ENCODE results near the gene AMZ2. TPM values are rescaled to one million over a fixed set of nuclear protein-coding genes. Genes with fewer than 3 reads are reported as not detected.
"Not testable (repeated sequence)": the region's sequence is repeated elsewhere in the genome, so short reads cannot be mapped to it uniquely, and the experiment has no call there.

The AMZ2 gene
- total RNA-seq, 1 experiment from 2014 or later = 88.3 TPM

DNA sequence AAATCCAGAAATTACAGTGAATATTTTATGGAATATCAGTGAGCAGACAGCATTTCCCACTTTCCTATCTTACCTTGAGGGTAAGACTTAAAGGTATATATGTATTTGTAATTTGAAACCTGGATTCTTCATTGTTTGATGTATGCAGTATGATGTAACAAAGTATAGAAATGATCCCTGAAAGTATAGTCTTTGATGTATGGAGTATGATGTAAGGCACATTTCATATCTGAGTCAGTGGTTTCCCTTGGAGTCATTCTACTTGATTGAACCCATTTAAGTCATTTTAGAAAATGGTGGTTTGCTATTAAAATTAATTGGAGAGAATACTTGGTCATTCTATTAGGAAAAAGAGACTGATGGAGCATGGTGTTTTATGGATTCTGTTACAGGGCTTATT is 10.1 kb downstream of the AMZ2 start:
- H3K36me3 ChIP-seq (ENCODE audit: low read depth) = no peaks in the 10 kb centered on the region
- BruUV-seq (replicated peaks) = no TSS peak
- CTCF ChIA-PET = no interaction called here
- no peaks in the 10 kb centered on the region; the same call in 1 of the 2 replicates for H3F3A ChIP-seq (ENCODE audit: insufficient read depth, low read depth)
- intact Hi-C loops (cut with micrococcal nuclease; ENCODE audit: unreplicated experiment) = no loop called here
- H3K4me3 ChIP-seq = no peak overlapping the region
- H3K27me3 ChIP-seq (ENCODE audit: insufficient read depth, low read depth) = no peaks in the 10 kb centered on the region
- H3K4me2 ChIP-seq = no peak overlapping the region
- POLR2A ChIA-PET (ENCODE audit: unreplicated experiment) = no interaction called here
- peak overlapping the region; percentile 47; the same call in 1 of the 2 replicates for H3K27ac ChIP-seq
- H4K20me1 ChIP-seq (ENCODE audit: insufficient read depth) = no peaks in the 10 kb centered on the region
- H3K9me3 ChIP-seq (ENCODE audit: insufficient read depth, low read depth) = no peaks in the 10 kb centered on the region
- H3K4me1 ChIP-seq (replicated peaks; ENCODE audit: insufficient read depth) = peaks cover 6% of the 10 kb centered on the region; the same call in 1 of the 2 replicates
- no peak for DNase-seq
- no peak overlapping the region; the same call in 1 of the 2 replicates for H2AFZ ChIP-seq
- no peaks in the 10 kb centered on the region for H3K9me2 ChIP-seq (ENCODE audit: insufficient read depth)
- TF ChIP-seq, protein P1, sequence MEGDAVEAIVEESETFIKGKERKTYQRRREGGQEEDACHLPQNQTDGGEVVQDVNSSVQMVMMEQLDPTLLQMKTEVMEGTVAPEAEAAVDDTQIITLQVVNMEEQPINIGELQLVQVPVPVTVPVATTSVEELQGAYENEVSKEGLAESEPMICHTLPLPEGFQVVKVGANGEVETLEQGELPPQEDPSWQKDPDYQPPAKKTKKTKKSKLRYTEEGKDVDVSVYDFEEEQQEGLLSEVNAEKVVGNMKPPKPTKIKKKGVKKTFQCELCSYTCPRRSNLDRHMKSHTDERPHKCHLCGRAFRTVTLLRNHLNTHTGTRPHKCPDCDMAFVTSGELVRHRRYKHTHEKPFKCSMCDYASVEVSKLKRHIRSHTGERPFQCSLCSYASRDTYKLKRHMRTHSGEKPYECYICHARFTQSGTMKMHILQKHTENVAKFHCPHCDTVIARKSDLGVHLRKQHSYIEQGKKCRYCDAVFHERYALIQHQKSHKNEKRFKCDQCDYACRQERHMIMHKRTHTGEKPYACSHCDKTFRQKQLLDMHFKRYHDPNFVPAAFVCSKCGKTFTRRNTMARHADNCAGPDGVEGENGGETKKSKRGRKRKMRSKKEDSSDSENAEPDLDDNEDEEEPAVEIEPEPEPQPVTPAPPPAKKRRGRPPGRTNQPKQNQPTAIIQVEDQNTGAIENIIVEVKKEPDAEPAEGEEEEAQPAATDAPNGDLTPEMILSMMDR (conservative IDR thresholded peaks at IDR 0.05) = no peak
- no peak for TF ChIP-seq EZH2 (IDR thresholded peaks at IDR 0.05; ENCODE audit: low read depth)
- no peaks in the 10 kb centered on the region for H3K79me2 ChIP-seq (ENCODE audit: low read depth)

DNA sequence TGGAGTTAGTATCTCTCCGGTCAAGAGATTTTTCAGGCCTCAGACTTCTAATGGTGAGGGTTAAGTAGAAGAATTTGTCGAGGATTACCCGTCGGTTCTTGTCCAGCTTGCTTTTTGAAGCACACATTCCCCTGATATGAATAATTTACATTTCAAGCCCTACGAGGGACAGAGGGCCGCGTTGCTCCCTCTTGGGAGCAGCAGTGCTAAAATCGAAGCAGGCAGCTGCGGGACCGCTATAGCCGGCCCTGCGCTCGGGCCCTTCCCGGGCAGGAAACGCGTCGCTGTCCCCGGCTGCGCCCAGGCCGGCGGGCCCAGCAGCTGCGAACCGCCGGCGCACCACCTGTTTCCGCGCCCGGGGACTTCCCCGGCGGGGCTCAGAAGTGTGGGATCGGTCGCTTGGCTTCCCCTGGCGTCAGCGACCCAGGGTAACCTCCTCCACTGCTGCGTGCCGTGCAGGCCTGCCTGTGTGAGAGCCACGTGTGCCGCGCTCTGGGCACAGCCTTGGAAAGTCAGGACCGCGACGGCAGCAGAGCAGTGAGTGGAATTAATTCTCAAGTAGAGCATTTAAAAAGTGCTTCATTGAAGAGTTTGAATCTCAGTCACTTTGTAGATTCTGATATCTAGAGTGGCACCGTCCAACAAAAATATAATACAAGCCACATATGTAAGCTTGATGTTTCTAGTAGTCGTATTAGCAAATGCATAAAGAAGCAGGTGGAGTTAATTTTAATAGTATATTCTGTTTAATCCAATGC is 11.2 kb downstream of the AMZ2 start:
- H3K4me3 ChIP-seq; H3K36me3 ChIP-seq (ENCODE audit: low read depth); H3K79me2 ChIP-seq (ENCODE audit: low read depth); BruUV-seq (replicated peaks); intact Hi-C loops (cut with micrococcal nuclease; ENCODE audit: unreplicated experiment); H3K9me3 ChIP-seq (ENCODE audit: insufficient read depth, low read depth); H3K27me3 ChIP-seq (ENCODE audit: insufficient read depth, low read depth); H4K20me1 ChIP-seq (ENCODE audit: insufficient read depth); H2AFZ ChIP-seq; CTCF ChIA-PET; POLR2A ChIA-PET (ENCODE audit: unreplicated experiment); H3K9me2 ChIP-seq (ENCODE audit: insufficient read depth); H3K4me2 ChIP-seq; DNase-seq; H3K27ac ChIP-seq; H3F3A ChIP-seq (ENCODE audit: insufficient read depth, low read depth); H3K4me1 ChIP-seq (replicated peaks; ENCODE audit: insufficient read depth): not testable (repeated sequence)

DNA sequence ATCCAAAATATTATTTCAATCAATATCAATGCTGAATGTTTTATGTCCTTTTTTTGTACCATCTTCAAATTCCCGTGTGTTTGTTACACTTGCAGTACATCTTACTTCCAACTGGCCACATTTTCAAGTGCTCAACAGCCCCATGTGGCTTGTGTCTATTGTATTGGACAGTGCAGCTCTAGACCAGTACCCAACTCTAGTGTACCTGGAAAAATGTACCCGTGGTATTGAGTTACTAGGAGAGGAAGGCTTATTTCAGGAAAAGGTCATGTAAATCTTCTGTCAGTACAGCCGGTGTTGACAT is 11.8 kb downstream of the AMZ2 start:
- H3K27ac ChIP-seq; H3F3A ChIP-seq (ENCODE audit: insufficient read depth, low read depth); H3K4me3 ChIP-seq; H3K36me3 ChIP-seq (ENCODE audit: low read depth); H3K27me3 ChIP-seq (ENCODE audit: insufficient read depth, low read depth); intact Hi-C loops (cut with micrococcal nuclease; ENCODE audit: unreplicated experiment); H2AFZ ChIP-seq; H3K4me2 ChIP-seq; DNase-seq; H4K20me1 ChIP-seq (ENCODE audit: insufficient read depth); H3K4me1 ChIP-seq (replicated peaks; ENCODE audit: insufficient read depth); H3K9me2 ChIP-seq (ENCODE audit: insufficient read depth); H3K79me2 ChIP-seq (ENCODE audit: low read depth); POLR2A ChIA-PET (ENCODE audit: unreplicated experiment); CTCF ChIA-PET; BruUV-seq (replicated peaks); H3K9me3 ChIP-seq (ENCODE audit: insufficient read depth, low read depth): not testable (repeated sequence)

DNA sequence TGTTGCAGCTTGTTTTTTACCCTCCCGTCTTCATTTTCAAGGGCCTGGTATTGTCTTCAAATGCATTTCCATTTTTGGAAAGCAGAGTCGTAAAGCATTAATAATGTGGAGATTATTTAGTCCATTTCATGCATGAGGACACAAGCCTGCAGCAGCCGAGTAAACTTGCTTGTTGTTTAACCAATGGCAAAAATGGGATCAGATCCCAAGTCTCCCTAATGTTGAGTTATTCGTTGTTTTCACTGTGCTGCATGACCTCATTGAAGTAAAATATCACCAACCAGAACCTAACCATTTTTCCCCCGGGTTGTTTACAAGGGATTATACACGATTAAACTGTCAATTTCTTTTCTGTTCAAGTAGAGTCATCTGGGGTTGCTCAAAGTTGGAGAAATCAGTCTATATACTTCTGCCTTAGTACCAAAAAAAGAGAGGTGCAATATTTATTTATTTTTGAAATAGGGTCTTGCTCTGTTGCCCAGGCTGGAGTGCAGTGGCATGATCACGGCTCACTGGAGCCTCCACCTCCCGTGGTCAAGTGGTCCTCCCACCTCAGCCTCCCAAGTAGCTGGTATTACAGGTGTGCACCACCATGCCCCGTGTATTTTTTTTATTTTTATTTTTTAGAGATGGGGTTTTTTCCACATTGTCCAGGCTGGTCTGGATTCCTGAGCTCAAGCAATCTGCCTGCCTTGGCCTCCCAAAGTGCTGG is 12.4 kb downstream of the AMZ2 start:
- Histone ChIP-seq H3K79me2 (ENCODE audit: low read depth) (no peaks in the 10 kb centered on the region), H3K9me3 (ENCODE audit: insufficient read depth, low read depth) (no peaks in the 10 kb centered on the region), H2AFZ (no peak overlapping the region), H3K4me1 (replicated peaks; ENCODE audit: insufficient read depth) (peaks cover 10% of the 10 kb centered on the region; the same call in 1 of the 2 replicates), H3K4me3 (no peak overlapping the region), H3K27ac (no peak overlapping the region), H3K9me2 (ENCODE audit: insufficient read depth) (no peaks in the 10 kb centered on the region), H3K36me3 (ENCODE audit: low read depth) (no peaks in the 10 kb centered on the region), H3K4me2 (no peak overlapping the region), H3F3A (ENCODE audit: insufficient read depth, low read depth) (no peaks in the 10 kb centered on the region; the same call in 1 of the 2 replicates), H3K27me3 (ENCODE audit: insufficient read depth, low read depth) (no peaks in the 10 kb centered on the region), H4K20me1 (ENCODE audit: insufficient read depth) (no peaks in the 10 kb centered on the region)
- TF ChIP-seq EZH2 (IDR thresholded peaks at IDR 0.05; ENCODE audit: low read depth) = no peak
- TF ChIP-seq, protein P1 (conservative IDR thresholded peaks at IDR 0.05) = no peak
- POLR2A ChIA-PET (ENCODE audit: unreplicated experiment) = interaction anchor here (0.7 kb wide), 1 partner anchor 13 kb away, joined by 5 read pairs; no protein-coding TSS in a partner anchor
- no TSS peak for BruUV-seq (replicated peaks)
- intact Hi-C loops (cut with micrococcal nuclease; ENCODE audit: unreplicated experiment) = no loop called here
- no peak for DNase-seq
- CTCF ChIA-PET = no interaction called here

DNA sequence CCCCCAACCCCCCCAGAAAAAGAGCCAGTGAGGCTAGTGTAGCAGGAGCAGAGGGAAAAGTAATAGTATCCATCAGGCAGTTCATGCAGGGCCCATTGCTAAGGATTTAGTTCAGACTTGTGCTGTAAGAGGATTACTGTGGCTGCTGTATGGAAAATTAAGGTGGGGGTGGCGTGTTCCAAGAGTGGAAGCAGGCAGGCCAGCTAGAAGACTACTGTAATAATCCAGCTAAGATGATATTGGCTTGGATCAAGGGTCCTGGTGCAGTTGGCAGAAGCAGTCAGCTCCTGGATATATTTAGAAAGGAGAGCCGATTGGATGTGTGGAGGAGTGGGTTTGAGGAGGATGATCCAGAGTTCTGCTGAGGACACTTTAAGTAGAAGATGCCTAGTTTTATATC is 14.6 kb downstream of the AMZ2 start:
- H3K36me3 ChIP-seq (ENCODE audit: low read depth); BruUV-seq (replicated peaks); H3K27me3 ChIP-seq (ENCODE audit: insufficient read depth, low read depth); DNase-seq; H3F3A ChIP-seq (ENCODE audit: insufficient read depth, low read depth); H3K4me1 ChIP-seq (replicated peaks; ENCODE audit: insufficient read depth); H3K27ac ChIP-seq; H3K4me3 ChIP-seq; CTCF ChIA-PET; H3K79me2 ChIP-seq (ENCODE audit: low read depth); H3K9me2 ChIP-seq (ENCODE audit: insufficient read depth); POLR2A ChIA-PET (ENCODE audit: unreplicated experiment); intact Hi-C loops (cut with micrococcal nuclease; ENCODE audit: unreplicated experiment); H4K20me1 ChIP-seq (ENCODE audit: insufficient read depth); H3K9me3 ChIP-seq (ENCODE audit: insufficient read depth, low read depth); H2AFZ ChIP-seq; H3K4me2 ChIP-seq: not testable (repeated sequence)
